Measurements from ENCODE around the gene TMEM250.

The TMEM250 gene

DNA sequence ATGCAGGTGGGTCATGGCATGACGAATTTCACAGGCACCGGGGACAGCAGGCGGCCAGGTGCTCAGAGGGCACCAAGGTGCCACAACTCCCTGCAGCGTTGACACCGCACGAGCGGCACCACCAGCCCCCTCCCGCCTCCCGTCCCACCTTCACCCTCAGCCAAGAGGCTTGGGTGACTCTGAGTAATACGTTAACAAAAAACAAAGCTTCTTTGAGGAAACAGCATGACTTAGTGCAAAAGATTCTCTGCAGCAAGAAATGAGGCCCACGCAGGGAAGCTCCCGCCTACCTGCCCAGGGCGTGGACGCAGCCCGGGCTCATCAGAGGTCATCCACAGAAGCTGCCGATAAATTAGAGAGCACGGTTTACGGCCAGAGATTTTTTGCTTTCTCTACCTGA, 4.1 kb downstream of the TMEM250 start:
- no peak overlapping the region for H3K9ac ChIP-seq (ENCODE audit: low read depth, low read length)
- peaks cover 4% of the 10 kb centered on the region for H3K4me1 ChIP-seq (ENCODE audit: control insufficient read depth, insufficient read depth, low read length)
- H3K36me3 ChIP-seq (ENCODE audit: control insufficient read depth, insufficient read depth, low read length) = peaks cover 9% of the 10 kb centered on the region
- no peaks in the 10 kb centered on the region for H3K27me3 ChIP-seq (ENCODE audit: control insufficient read depth, insufficient read depth, low read length)
- no peak overlapping the region for H3K4me3 ChIP-seq (ENCODE audit: low read depth, low read length)
- H3K9me3 ChIP-seq (ENCODE audit: control insufficient read depth, insufficient read depth, low read length) = no peaks in the 10 kb centered on the region

DNA sequence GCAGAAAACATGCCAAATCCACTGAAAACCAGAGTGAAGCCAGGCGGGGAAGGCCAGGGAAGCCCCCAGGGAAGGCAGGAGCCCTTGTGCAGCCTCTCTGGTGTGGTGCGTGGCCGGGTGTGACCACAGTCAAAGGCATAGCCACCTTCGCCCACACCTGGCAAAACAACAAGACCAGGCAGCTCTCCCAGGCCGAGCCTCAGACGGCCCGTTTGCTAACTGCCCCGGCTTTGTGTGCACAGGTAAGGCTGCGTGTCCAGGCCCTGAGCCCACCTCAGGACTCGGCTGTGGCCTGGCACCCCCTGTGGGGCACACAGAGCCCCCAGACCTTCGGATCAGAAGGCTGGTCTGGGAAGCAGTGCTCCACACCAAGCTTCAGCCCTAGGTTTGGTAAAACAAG, 6.1 kb downstream of the TMEM250 start:
- no peaks in the 10 kb centered on the region for H3K27me3 ChIP-seq (ENCODE audit: control insufficient read depth, insufficient read depth, low read length)
- no peak overlapping the region for H3K4me3 ChIP-seq (ENCODE audit: low read depth, low read length)
- no peaks in the 10 kb centered on the region for H3K9me3 ChIP-seq (ENCODE audit: control insufficient read depth, insufficient read depth, low read length)
- no peak overlapping the region for H3K9ac ChIP-seq (ENCODE audit: low read depth, low read length)
- H3K4me1 ChIP-seq (ENCODE audit: control insufficient read depth, insufficient read depth, low read length) = peaks cover 6% of the 10 kb centered on the region
- peaks cover 9% of the 10 kb centered on the region for H3K36me3 ChIP-seq (ENCODE audit: control insufficient read depth, insufficient read depth, low read length)

DNA sequence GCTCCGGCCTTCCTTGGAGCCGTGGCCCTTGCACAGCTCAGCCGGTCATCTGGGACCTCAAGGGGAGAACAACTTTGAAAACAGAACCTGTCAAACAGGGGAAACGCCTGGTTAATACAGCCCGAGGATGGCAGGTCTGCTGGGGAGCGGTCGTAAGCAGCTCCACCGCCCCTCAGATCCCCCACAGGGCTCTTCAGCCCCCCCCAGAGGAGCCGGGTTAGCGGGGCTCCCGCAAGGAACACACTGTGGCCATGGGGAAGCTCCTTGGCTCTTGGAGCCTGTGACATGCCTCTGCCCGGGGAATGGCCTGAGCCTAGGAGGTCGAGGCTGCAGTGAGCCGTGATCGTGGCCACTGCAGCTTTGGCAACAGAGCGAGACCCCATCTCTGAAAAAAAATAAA, 6.8 kb downstream of the TMEM250 start:
- Histone ChIP-seq H3K4me1 (ENCODE audit: control insufficient read depth, insufficient read depth, low read length) (peaks cover 6% of the 10 kb centered on the region), H3K9me3 (ENCODE audit: control insufficient read depth, insufficient read depth, low read length) (no peaks in the 10 kb centered on the region), H3K36me3 (ENCODE audit: control insufficient read depth, insufficient read depth, low read length) (peaks cover 8% of the 10 kb centered on the region), H3K4me3 (ENCODE audit: low read depth, low read length) (no peak overlapping the region), H3K27me3 (ENCODE audit: control insufficient read depth, insufficient read depth, low read length) (no peaks in the 10 kb centered on the region), H3K9ac (ENCODE audit: low read depth, low read length) (peak overlapping the region; percentile 68)

DNA sequence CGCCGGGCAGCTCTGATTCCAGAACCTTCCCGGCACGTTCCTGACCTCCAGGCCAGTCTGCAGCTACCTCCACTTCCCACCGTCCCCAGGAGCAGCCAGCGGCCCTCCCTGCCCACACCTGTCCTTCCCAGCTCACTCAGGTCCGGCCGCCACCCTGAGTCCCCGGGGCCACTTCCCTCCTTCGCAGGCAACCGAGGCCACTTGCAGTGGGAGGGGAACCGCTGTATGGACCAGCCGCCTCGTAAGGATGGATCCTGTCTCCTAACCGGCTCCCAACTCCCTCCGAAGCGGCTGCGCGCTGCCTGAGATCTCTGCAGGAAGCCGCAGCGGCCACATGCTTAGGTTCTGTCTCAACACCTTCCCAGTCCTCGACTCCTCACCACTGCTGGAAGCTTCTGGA, 7.5 kb downstream of the TMEM250 start:
- no peak overlapping the region for H3K9ac ChIP-seq (ENCODE audit: low read depth, low read length)
- H3K9me3 ChIP-seq (ENCODE audit: control insufficient read depth, insufficient read depth, low read length) = no peaks in the 10 kb centered on the region

DNA sequence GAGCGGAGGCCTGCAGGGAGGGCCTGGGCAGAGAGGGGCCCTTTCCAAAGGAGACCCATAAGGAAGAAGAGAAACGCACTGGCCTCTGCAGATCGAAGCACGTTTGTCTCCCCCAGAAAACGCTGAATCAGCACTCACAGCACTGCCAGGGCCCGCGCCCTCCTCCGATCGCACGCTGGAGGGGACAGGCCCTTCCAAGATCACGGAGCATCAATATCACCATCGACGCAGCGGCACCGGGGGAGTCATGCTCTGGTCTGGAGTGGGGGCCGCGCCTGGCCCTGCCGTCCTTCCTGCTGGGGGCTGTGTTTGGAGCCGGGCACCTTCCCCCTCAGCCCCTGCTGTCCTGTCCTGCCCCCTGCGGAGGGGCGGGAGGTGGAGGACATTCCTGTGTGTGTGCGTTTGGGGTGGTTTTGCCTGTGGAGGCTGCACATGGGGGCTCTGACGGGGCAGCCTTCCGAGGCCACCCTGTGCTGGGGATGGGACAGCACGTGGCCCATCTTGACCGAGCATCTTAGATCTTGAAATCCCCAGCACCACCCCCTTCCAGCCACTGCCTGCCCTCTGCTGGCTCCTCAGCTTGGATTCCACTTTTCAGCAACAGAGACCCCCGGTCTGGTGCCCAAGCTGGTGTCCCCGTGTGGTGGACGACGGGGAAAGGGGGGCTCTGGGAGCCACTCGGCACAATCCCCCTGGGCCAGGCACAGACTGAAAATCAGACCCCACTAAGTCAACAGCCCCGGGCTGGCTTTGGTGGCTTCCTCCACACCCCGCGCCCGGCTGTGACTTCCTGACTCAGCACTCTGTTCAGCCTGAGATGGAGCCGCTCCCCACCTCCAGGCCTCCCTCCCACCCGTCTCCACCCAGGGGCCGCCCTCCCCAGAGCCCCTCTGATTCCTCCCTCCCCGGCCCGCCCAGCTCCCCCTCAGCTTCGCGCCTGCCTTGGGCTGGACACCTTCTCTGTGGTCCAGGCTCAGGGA, 8.3 kb downstream of the TMEM250 start:
- peaks cover 6% of the 10 kb centered on the region for H3K4me1 ChIP-seq (ENCODE audit: control insufficient read depth, insufficient read depth, low read length)
- H3K9ac ChIP-seq (ENCODE audit: low read depth, low read length) = peak overlapping the region; percentile 49
- no peaks in the 10 kb centered on the region for H3K27me3 ChIP-seq (ENCODE audit: control insufficient read depth, insufficient read depth, low read length)
- H3K9me3 ChIP-seq (ENCODE audit: control insufficient read depth, insufficient read depth, low read length) = no peaks in the 10 kb centered on the region
- peak overlapping the region; percentile 36 for H3K4me3 ChIP-seq (ENCODE audit: low read depth, low read length)
- no peaks in the 10 kb centered on the region for H3K36me3 ChIP-seq (ENCODE audit: control insufficient read depth, insufficient read depth, low read length)

More for the DNA sequence above, 7.5 kb downstream of the TMEM250 start:
- Histone ChIP-seq H3K4me1 (ENCODE audit: control insufficient read depth, insufficient read depth, low read length) (peaks cover 6% of the 10 kb centered on the region), H3K27me3 (ENCODE audit: control insufficient read depth, insufficient read depth, low read length) (no peaks in the 10 kb centered on the region), H3K4me3 (ENCODE audit: low read depth, low read length) (no peak overlapping the region), H3K36me3 (ENCODE audit: control insufficient read depth, insufficient read depth, low read length) (peaks cover 2% of the 10 kb centered on the region)

DNA sequence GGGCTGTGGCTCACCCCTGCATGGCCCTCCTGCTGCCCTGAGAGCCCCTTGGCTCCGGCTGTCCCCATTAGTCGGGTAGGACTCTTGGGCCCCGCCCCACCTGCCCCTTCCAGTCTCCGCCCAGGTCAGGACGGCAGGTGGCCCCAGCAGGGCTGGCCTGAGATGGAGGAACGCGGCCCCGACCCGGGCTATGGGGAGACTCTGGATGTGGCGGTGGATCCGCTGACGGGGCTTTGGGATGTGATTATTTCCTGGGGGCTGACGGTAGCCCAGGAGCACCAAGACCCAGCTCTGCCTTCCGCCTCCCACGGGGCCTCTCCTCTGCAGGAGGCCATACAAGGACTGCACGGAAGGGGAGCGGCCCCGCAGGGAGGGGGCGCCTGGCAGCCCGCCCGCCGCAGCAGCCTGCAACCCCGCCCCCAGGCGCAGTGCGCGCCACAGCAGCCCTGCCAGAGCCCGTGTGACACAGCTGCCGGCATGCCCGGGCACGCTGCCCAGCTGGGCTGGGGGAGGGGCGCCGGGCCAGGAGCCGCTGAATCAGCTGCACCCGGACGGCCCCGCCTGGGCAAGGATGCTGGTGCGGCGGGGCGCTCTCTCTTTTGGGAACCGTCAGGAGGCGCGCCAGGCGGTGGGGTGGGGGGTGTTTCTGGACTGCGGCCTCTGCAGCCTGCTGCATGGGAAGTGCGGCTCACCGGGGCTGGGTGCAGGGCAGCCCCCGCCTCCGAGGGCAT, 9.2 kb downstream of the TMEM250 start:
- Histone ChIP-seq H3K4me3 (ENCODE audit: low read depth, low read length) (peak overlapping the region; percentile 39), H3K9me3 (ENCODE audit: control insufficient read depth, insufficient read depth, low read length) (no peaks in the 10 kb centered on the region), H3K4me1 (ENCODE audit: control insufficient read depth, insufficient read depth, low read length) (peaks cover 6% of the 10 kb centered on the region), H3K36me3 (ENCODE audit: control insufficient read depth, insufficient read depth, low read length) (no peaks in the 10 kb centered on the region), H3K27me3 (ENCODE audit: control insufficient read depth, insufficient read depth, low read length) (no peaks in the 10 kb centered on the region), H3K9ac (ENCODE audit: low read depth, low read length) (peak overlapping the region; percentile 49)

DNA sequence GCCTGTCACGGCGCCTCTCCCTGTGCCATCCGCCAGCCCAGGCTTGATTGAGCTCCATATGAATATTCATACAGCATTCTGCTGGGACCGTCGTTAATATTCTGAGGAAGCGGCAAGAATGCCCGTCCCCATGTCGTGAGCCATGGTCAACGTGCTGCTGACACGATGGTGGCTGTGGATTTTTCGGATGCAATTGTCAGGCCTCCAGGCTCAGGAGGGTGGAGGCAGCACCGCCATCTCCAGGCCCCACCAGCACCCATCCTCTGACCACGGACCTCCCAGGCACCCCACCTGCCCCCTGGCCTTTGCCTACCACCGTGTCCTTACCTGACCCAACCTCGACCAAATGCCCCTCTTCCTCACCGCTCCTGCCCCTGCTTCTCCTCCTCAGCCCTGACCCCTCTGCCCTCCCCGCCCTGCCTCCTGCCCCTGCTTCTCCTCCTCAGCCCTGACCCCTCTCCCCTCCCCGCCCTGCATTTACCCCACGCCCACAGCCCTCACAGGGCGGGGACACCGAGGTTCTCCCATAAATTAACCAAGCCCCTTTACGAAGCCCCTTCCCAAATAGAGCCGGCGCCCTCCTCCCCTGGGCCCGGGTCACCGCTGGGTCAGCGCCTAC, 9.9 kb downstream of the TMEM250 start:
- Histone ChIP-seq H3K4me1 (ENCODE audit: control insufficient read depth, insufficient read depth, low read length) (peaks cover 6% of the 10 kb centered on the region), H3K36me3 (ENCODE audit: control insufficient read depth, insufficient read depth, low read length) (no peaks in the 10 kb centered on the region), H3K9me3 (ENCODE audit: control insufficient read depth, insufficient read depth, low read length) (no peaks in the 10 kb centered on the region), H3K9ac (ENCODE audit: low read depth, low read length) (no peak overlapping the region), H3K4me3 (ENCODE audit: low read depth, low read length) (peak overlapping the region; percentile 39), H3K27me3 (ENCODE audit: control insufficient read depth, insufficient read depth, low read length) (no peaks in the 10 kb centered on the region)

DNA sequence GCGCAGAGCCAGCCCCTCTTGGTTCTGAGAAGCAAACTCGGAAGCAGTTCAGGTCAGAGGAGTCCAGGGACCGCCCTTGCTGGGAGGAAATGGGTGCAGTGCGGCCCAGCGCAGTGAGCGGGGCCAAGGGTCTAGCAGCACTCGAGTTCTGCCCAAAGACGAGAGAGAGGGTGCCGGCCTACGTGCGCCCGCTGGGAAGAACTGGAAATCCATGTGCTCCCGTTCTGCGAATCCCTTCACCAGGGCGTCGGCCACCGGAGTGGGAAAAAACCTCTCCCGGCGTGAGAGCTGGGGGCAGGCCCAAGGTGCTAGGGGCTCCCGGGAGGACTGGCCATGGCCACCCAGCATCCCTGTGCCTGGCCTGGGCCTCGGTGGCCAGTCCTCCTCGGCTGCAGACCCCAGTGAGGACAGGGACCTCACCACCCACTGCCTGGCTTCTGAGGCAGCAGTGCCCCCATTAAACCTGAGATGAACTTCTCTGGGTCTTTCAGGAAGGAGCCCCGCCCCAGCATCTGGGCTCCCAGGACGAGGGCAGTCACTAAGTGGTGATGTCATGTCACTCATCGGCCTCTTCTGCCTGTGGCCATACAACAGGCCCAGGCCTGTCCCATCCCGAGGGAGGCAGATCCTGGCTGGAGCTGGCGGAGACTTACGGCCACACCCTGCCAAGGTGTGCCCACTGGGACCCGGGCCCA, 10.6 kb downstream of the TMEM250 start:
- no peaks in the 10 kb centered on the region for H3K36me3 ChIP-seq (ENCODE audit: control insufficient read depth, insufficient read depth, low read length)
- H3K4me3 ChIP-seq (ENCODE audit: low read depth, low read length) = no peak overlapping the region
- no peaks in the 10 kb centered on the region for H3K27me3 ChIP-seq (ENCODE audit: control insufficient read depth, insufficient read depth, low read length)
- H3K9me3 ChIP-seq (ENCODE audit: control insufficient read depth, insufficient read depth, low read length) = no peaks in the 10 kb centered on the region
- peaks cover 6% of the 10 kb centered on the region for H3K4me1 ChIP-seq (ENCODE audit: control insufficient read depth, insufficient read depth, low read length)
- H3K9ac ChIP-seq (ENCODE audit: low read depth, low read length) = no peak overlapping the region

DNA sequence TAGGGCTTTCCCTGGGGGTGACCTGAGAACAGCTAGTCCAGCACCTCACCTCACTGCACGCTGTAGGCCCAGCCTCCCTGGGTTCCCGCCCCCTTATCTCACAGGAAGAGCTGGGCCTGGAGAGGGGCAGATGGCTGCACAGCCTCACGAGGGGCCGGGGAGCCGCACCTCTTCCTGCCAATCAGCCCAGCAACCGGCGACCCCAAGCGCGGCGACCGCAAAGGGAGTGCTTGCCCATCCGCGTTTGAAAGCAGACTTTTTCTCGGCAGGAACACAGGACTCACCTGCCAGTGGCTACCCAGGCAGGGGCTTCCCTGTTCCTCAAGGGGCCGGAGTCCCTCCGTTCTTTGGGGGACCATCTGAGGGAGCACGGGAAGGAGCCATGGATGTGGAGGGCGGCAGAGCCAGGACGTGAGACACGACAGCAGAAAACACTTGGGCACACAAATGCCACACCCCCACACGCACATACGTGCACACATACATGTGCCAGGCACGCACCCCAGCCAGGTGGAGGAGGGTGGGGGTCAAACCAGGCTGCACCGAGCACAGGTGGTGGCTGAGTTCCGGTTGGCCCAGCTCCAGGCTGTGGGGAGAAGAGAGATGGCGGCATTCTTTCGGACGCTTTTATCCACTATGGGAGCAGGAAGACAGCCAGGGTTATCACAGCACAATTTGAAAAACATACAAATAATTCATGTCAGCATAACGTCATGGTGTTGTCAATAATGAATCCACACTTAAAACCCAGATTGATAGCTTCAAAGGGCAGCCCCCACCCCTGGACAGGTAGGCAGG, 11.3 kb downstream of the TMEM250 start:
- no peak overlapping the region for H3K9ac ChIP-seq (ENCODE audit: low read depth, low read length)
- H3K9me3 ChIP-seq (ENCODE audit: control insufficient read depth, insufficient read depth, low read length) = no peaks in the 10 kb centered on the region
- H3K4me1 ChIP-seq (ENCODE audit: control insufficient read depth, insufficient read depth, low read length) = peaks cover 6% of the 10 kb centered on the region
- no peak overlapping the region for H3K4me3 ChIP-seq (ENCODE audit: low read depth, low read length)
- no peaks in the 10 kb centered on the region for H3K27me3 ChIP-seq (ENCODE audit: control insufficient read depth, insufficient read depth, low read length)
- no peaks in the 10 kb centered on the region for H3K36me3 ChIP-seq (ENCODE audit: control insufficient read depth, insufficient read depth, low read length)

DNA sequence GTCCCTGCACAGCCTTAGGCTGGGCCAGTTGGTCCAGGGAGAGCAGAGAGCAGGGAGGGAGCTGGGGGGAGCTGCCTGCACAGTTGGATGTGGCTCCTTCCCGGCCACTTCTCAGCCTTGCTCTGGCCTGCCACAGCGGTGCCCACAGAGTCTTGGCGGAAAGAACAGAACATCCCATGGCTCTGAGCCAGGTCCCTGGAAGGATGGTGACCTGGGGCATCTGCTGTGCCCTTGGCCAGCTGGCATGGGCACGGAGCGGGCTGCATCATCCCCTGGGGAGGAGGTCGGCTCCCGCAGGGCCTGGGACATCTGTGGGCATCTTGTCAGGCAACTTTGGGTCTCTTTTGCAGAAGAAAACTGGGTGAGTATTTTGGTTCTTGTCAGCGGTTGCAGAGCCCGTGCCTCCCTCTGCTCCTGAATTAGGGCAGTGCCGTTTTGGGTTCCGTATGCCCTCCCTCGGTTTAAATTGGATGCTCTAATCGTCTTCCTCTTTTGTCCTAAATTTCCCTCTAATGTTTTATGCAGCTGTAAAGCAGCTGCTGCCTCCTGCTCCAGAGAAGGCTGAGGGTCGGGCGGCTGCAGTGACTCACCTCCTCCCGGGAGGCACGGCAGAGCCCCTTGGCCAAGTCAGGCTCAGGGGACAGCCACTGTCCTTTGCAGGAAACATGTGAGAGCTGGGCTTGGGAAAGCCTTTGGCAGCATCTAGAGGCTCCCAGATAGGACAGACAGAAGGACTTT, 13.1 kb downstream of the TMEM250 start:
- H3K36me3 ChIP-seq (ENCODE audit: control insufficient read depth, insufficient read depth, low read length) = no peaks in the 10 kb centered on the region
- H3K4me3 ChIP-seq (ENCODE audit: low read depth, low read length) = no peak overlapping the region
- H3K27me3 ChIP-seq (ENCODE audit: control insufficient read depth, insufficient read depth, low read length) = no peaks in the 10 kb centered on the region
- H3K9ac ChIP-seq (ENCODE audit: low read depth, low read length) = no peak overlapping the region
- no peaks in the 10 kb centered on the region for H3K9me3 ChIP-seq (ENCODE audit: control insufficient read depth, insufficient read depth, low read length)
- H3K4me1 ChIP-seq (ENCODE audit: control insufficient read depth, insufficient read depth, low read length) = peaks cover 10% of the 10 kb centered on the region

Measured in iPS-15b (cell line).